Panc1 (cell line): ENCODE data around the gene ERGIC2. TPM values are rescaled to one million over a fixed set of nuclear protein-coding genes. Genes with fewer than 3 reads are reported as not detected.

Experiments used
- ATAC-seq: fragments of 200-7000 bp; cut with Tn5 transposase; 2 replicates; pipeline ENCODE4 v1.9.1; 2020; ENCODE audit warnings: mild to moderate bottlenecking, moderate library complexity
- BruUV-seq: library from RNA; stranded (reverse); fragments of 400-500 nt; replicated peaks from 2 replicates; lab custom pipeline; 2021; lab: Mats Ljungman, UMichigan
- CTCF ChIA-PET: fragments of 300-600 bp; sonication (Branson Sonifier 250); formaldehyde crosslinking; loops from one replicate; lab custom pipeline; 2022; ENCODE audit warnings: antibody characterized with exemption; lab: Charles Lee
- POLR2A ChIA-PET: fragments of 300-600 bp; sonication (Branson Sonifier 250); formaldehyde crosslinking; loops from one replicate; lab custom pipeline; 2022; ENCODE audit warnings: antibody characterized with exemption; lab: Charles Lee
- DNase-seq: peaks from one replicate; pipeline ENCODE4 v3.0.0-alpha.2; 2010; ENCODE audit warnings: low read depth, low spot score
- H3K27ac ChIP-seq: 2 replicates; pipeline ENCODE4 v1.5.1; 2011; ENCODE audit warnings: mild to moderate bottlenecking, low read length, inconsistent platforms
- H3K27me3 ChIP-seq: fragments of 200-500 bp; sonication (Bioruptor generic); 2 replicates; pipeline ENCODE4 v1.6.0; 2014; ENCODE audit warnings: low read length, inconsistent platforms; ENCODE audit not compliant: control insufficient read depth, insufficient read depth
- H3K36me3 ChIP-seq: fragments of 200-500 bp; sonication (Bioruptor generic); 2 replicates; pipeline ENCODE4 v1.5.1; 2014; ENCODE audit warnings: inconsistent platforms, mild to moderate bottlenecking, low read length, moderate library complexity; ENCODE audit not compliant: control insufficient read depth, insufficient read depth
- H3K4me1 ChIP-seq: 2 replicates; pipeline ENCODE4 v1.5.1; 2011; ENCODE audit warnings: inconsistent platforms, mild to moderate bottlenecking, low read length, moderate library complexity; ENCODE audit not compliant: control insufficient read depth, insufficient read depth
- H3K4me3 ChIP-seq, 2 experiments: 2 replicates each; pipeline ENCODE4 v1.5.1; 2011 to 2012; ENCODE audit warnings: low read depth in 2 of 2, low read length in 2 of 2, mild to moderate bottlenecking in 2 of 2, inconsistent platforms in 1 of 2, moderate library complexity in 1 of 2
- H3K9me3 ChIP-seq: fragments of 200-500 bp; sonication (Bioruptor generic); 2 replicates; pipeline ENCODE4 v1.5.1; 2014; ENCODE audit warnings: low read depth, mild to moderate bottlenecking, inconsistent platforms, low read length, moderate library complexity; ENCODE audit not compliant: control insufficient read depth, insufficient read depth
- CTCF ChIP-seq: fragments of 450-650 bp; IDR thresholded peaks from 2 replicates; pipeline ENCODE4 v1.5.1; 2017; ENCODE audit warnings: mild to moderate bottlenecking
- POLR2AphosphoS5 ChIP-seq: IDR thresholded peaks from 2 replicates; pipeline ENCODE4 v1.6.1; 2012; ENCODE audit warnings: mild to moderate bottlenecking, low read depth, low read length, moderate library complexity
- REST ChIP-seq, 2 experiments: IDR thresholded peaks; 2 replicates each; pipeline ENCODE4 v1.6.1; 2011 to 2012; ENCODE audit warnings: low read depth in 2 of 2, control low read depth in 1 of 2, low read length in 1 of 2, mild to moderate bottlenecking in 1 of 2, moderate library complexity in 1 of 2; ENCODE audit not compliant: insufficient read depth in 1 of 2
- SIN3A ChIP-seq: IDR thresholded peaks from 2 replicates; pipeline ENCODE4 v1.6.1; 2012; ENCODE audit warnings: low read depth, mild to moderate bottlenecking, low read length, moderate library complexity, borderline replicate concordance; ENCODE audit not compliant: insufficient read depth
- TCF7L2 ChIP-seq: IDR thresholded peaks from 2 replicates; pipeline ENCODE4 v1.6.1; 2011; ENCODE audit warnings: mild to moderate bottlenecking, low read depth, low read length, inconsistent platforms
- in situ Hi-C: cut with HindIII; loops from 2 replicates; pipeline ENCODE4 v1.10.0; 2016; ENCODE audit warnings: low sequenced_read_pairs, low pct_unique_long_range_greater_than_20kb
- intact Hi-C: fragments of 100-400 bp; cut with micrococcal nuclease; formaldehyde crosslinking; loops from one replicate; pipeline ENCODE4 v1.10.0; 2022; ENCODE audit not compliant: unreplicated experiment
- total RNA-seq: library from RNA; stranded (reverse); gene quantifications from one replicate; pipeline ENCODE4 v1.2.1, GENCODE V29; 2021; ENCODE audit not compliant: unreplicated experiment

The ERGIC2 gene
- total RNA-seq, 1 experiment from 2014 or later: 90.2 TPM

GRCh38 chr12:29416748-29417147 lies 35.8 kb upstream of the ERGIC2 start:
- H3K4me3 ChIP-seq: no peak overlapping the region
- no peaks in the 10 kb centered on the region for H3K9me3 ChIP-seq
- no peak for TF ChIP-seq SIN3A
- TF ChIP-seq CTCF: no peak
- TF ChIP-seq POLR2AphosphoS5: no peak
- TF ChIP-seq REST (IDR thresholded peaks at IDR 0.05; ENCODE audit: insufficient read depth in 1 of 2, low read depth in 2 of 2, low read length in 1 of 2): no peak
- no peak for TF ChIP-seq TCF7L2
- CTCF ChIA-PET: no interaction called here
- in situ Hi-C loops: no loop called here
- no peaks in the 10 kb centered on the region for H3K36me3 ChIP-seq
- H3K27ac ChIP-seq: no peak overlapping the region
- H3K27me3 ChIP-seq: no peaks in the 10 kb centered on the region
- POLR2A ChIA-PET: no interaction called here
- ATAC-seq (no peak), DNase-seq (no peak)
- no TSS peak for BruUV-seq
- intact Hi-C loops: no loop called here
- H3K4me1 ChIP-seq: no peaks in the 10 kb centered on the region

- Histone ChIP-seq H3K4me3 (no peak overlapping the region), H3K27me3 (no peaks in the 10 kb centered on the region), H3K36me3 (no peaks in the 10 kb centered on the region), H3K27ac (no peak overlapping the region), H3K4me1 (no peaks in the 10 kb centered on the region), H3K9me3 (no peaks in the 10 kb centered on the region)
- no TSS peak for BruUV-seq
- intact Hi-C loops: no loop called here
- ATAC-seq (no peak), DNase-seq (no peak)
- TF ChIP-seq POLR2AphosphoS5 (no peak), TCF7L2 (no peak), REST (IDR thresholded peaks at IDR 0.05; ENCODE audit: insufficient read depth in 1 of 2, low read depth in 2 of 2, low read length in 1 of 2) (no peak), SIN3A (no peak), CTCF (no peak)
- ChIA-PET POLR2A (no interaction called here), CTCF (no interaction called here)
- in situ Hi-C loops: no loop called here
Measured at GRCh38 chr12:29415111-29415510, 34.1 kb upstream of the ERGIC2 start.
